ENCODE results near the gene TAF4. TPM values are rescaled to one million over a fixed set of nuclear protein-coding genes. Genes with fewer than 3 reads are reported as not detected.

Gene TAF4
- total RNA-seq, 4 donors from 2014 or later, result 12.0 to 19.9 (median 16.2) TPM

GRCh38 chr20:62019144-62019805 is 46.4 kb downstream of the TAF4 start:
- no peak overlapping the region for H3K27ac ChIP-seq (replicated peaks in 1 of 4)
- no peaks in the 10 kb centered on the region for H3K9me3 ChIP-seq
- intact Hi-C loops (cut with DNase I), result no loop called here
- peaks cover 31 to 69% (median 54%) of the 10 kb centered on the region in 4 donors for H3K4me1 ChIP-seq
- TF ChIP-seq POLR2A (IDR thresholded peaks at IDR 0.05; ENCODE audit: low read depth) (no peak), EP300 (IDR thresholded peaks at IDR 0.05) (no peak), CTCF (IDR thresholded peaks at IDR 0.05) (no peak), POLR2AphosphoS5 (IDR thresholded peaks at IDR 0.05) (no peak)
- DNase-seq (ENCODE audit: extremely low spot score), result no peak
- no peak overlapping the region for H3K4me3 ChIP-seq
- peaks cover 0 to 4% (median 0%) of the 10 kb centered on the region in 4 donors for H3K27me3 ChIP-seq
- peaks cover 0 to 2% (median 2%) of the 10 kb centered on the region in 4 donors for H3K36me3 ChIP-seq
- 91% methylated on average over 18 of the region's 19 CpGs for WGBS

DNA sequence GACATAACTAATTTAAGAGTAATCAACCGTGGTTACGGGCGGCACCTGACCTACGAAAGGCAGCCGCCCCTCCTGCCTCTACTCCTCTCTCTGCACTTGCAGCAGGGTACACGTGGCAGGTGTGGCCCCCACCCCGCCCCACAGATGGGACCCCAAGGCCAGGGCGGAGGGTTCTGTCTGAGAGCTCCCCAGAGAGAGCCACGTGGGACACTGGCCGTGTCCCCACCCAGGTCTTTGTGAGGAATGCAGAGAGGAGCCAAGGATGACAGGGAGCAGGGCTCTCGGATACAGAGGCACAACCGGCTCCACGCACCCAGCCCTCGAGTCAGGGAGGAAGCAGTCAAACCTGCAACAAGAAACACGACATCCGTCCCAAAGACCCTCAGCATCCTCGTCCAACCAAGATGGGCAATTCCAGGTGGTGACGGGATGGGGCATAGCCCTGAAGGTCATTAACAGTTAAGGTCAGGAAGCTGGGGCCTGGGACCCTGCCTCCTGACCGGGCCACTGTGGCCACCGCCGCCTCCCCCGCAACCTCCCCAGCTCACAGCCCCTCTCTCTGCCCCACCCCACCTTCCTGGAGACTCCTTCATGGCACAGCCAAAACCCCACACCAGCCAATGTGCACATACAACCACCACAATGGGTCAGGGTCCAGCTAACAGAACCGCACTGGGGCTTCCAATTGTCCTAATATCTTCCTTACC is 47.1 kb downstream of the TAF4 start:
- no peak for DNase-seq (ENCODE audit: extremely low spot score)
- Histone ChIP-seq H3K9me3 (no peaks in the 10 kb centered on the region), H3K36me3 (peaks cover 0 to 9% (median 7%) of the 10 kb centered on the region in 4 donors), H3K27me3 (peaks cover 0 to 4% (median 0%) of the 10 kb centered on the region in 4 donors), H3K4me1 (peaks cover 28 to 66% (median 55%) of the 10 kb centered on the region in 4 donors), H3K27ac (replicated peaks in 1 of 4) (no peak overlapping the region), H3K4me3 (no peak overlapping the region)
- TF ChIP-seq CTCF (IDR thresholded peaks at IDR 0.05), result no peak
- TF ChIP-seq POLR2AphosphoS5 (IDR thresholded peaks at IDR 0.05), result no peak
- TF ChIP-seq POLR2A (IDR thresholded peaks at IDR 0.05; ENCODE audit: low read depth), result no peak
- TF ChIP-seq EP300 (IDR thresholded peaks at IDR 0.05), result no peak
- intact Hi-C loops (cut with DNase I), result no loop called here
- 93% methylated on average over 18 of the region's 23 CpGs for WGBS

- TF ChIP-seq POLR2AphosphoS5 (IDR thresholded peaks at IDR 0.05) (no peak), EP300 (IDR thresholded peaks at IDR 0.05) (no peak), POLR2A (IDR thresholded peaks at IDR 0.05; ENCODE audit: low read depth) (no peak), CTCF (IDR thresholded peaks at IDR 0.05) (no peak)
- H3K27ac ChIP-seq (replicated peaks in 1 of 4), result peak overlapping the region in 2 of 4 donors; percentile 2 to 50
- H3K9me3 ChIP-seq, result no peaks in the 10 kb centered on the region
- H3K36me3 ChIP-seq, result peaks cover 7 to 32% (median 29%) of the 10 kb centered on the region in 4 donors
- H3K4me3 ChIP-seq, result no peak overlapping the region
- WGBS, result 76% methylated on average over 22 of the region's 24 CpGs
- H3K27me3 ChIP-seq, result no peaks in the 10 kb centered on the region
- no peak for DNase-seq (ENCODE audit: extremely low spot score)
- intact Hi-C loops (cut with DNase I), result no loop called here
- peaks cover 16 to 49% (median 39%) of the 10 kb centered on the region in 4 donors for H3K4me1 ChIP-seq
Measured at GRCh38 chr20:62015540-62016288, 50.0 kb downstream of the TAF4 start.

DNA sequence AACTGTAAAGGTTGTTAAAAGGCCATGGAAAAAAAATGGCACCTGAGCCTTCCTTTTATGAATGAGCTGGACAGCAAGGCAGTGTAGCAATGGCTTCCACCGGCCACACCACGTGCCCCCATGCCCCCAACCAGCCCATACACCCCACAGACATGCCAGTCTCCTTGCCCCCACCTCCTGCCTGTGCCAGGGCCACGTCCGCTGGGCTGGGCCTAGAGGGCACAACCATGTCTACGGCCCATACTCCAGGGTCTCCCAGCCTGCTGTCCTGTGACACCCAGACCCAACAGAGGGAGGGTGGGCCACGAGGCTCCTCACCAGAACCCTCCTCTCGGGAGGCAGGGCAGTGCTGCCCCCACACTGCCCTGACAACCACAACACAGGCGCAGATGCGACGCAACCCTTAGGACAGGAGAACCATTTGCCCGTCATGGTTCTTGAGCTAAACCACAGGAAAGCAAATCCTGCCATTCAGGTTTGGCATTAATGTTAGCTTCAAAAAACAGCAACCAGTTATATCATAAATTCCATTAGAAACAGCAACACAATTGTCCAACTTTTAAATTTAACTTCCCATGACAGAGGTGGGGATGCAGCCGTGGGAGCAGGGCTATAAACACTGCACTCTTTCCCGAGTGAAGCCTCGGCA is 50.7 kb downstream of the TAF4 start:
- Histone ChIP-seq H3K27ac (replicated peaks in 1 of 4) (peak overlapping the region in 2 of 4 donors; percentile 2 to 50), H3K4me1 (peaks cover 9 to 45% (median 35%) of the 10 kb centered on the region in 4 donors), H3K36me3 (peaks cover 7 to 36% (median 33%) of the 10 kb centered on the region in 4 donors), H3K9me3 (no peaks in the 10 kb centered on the region), H3K4me3 (no peak overlapping the region), H3K27me3 (no peaks in the 10 kb centered on the region)
- intact Hi-C loops (cut with DNase I), result loop anchor here (5.0 kb wide), 2 partner anchors 122 to 142 kb away; no protein-coding TSS in a partner anchor
- TF ChIP-seq EP300 (IDR thresholded peaks at IDR 0.05) (no peak), POLR2A (IDR thresholded peaks at IDR 0.05; ENCODE audit: low read depth) (no peak), CTCF (IDR thresholded peaks at IDR 0.05) (no peak), POLR2AphosphoS5 (IDR thresholded peaks at IDR 0.05) (no peak)
- WGBS, result 77% methylated on average over 7 of the region's 14 CpGs
- no peak for DNase-seq (ENCODE audit: extremely low spot score)
